ENCODE data around the gene EIF6.
"Not testable (repeated sequence)": the region's sequence is repeated elsewhere in the genome, so short reads cannot be mapped to it uniquely, and the experiment has no call there.

GRCh38 chr20:35262731-35263531 is 21.6 kb downstream of the EIF6 start:
- not testable (repeated sequence) for TF ChIP-seq CTCF (conservative IDR thresholded peaks at IDR 0.05; ENCODE audit: low read depth in 2 of 2); EZH2 (IDR thresholded peaks at IDR 0.05; ENCODE audit: low read depth, unreplicated experiment); EZH2phosphoT487 (IDR thresholded peaks at IDR 0.05; ENCODE audit: unreplicated experiment); POLR2AphosphoS5 (IDR thresholded peaks at IDR 0.05; ENCODE audit: low read depth); JUNB (IDR thresholded peaks at IDR 0.05; ENCODE audit: unreplicated experiment); ZNF331 (CRISPR knock-in tag; IDR thresholded peaks at IDR 0.05; ENCODE audit: low read depth); STAT1 (IDR thresholded peaks at IDR 0.05; ENCODE audit: unreplicated experiment); REST (IDR thresholded peaks at IDR 0.05; ENCODE audit: unreplicated experiment); NANOG (IDR thresholded peaks at IDR 0.05; ENCODE audit: borderline replicate concordance)
- TF ChIP-seq, protein P1, sequence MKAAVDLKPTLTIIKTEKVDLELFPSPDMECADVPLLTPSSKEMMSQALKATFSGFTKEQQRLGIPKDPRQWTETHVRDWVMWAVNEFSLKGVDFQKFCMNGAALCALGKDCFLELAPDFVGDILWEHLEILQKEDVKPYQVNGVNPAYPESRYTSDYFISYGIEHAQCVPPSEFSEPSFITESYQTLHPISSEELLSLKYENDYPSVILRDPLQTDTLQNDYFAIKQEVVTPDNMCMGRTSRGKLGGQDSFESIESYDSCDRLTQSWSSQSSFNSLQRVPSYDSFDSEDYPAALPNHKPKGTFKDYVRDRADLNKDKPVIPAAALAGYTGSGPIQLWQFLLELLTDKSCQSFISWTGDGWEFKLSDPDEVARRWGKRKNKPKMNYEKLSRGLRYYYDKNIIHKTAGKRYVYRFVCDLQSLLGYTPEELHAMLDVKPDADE (IDR thresholded peaks at IDR 0.05): not testable (repeated sequence)
- TF ChIP-seq, protein P2, sequence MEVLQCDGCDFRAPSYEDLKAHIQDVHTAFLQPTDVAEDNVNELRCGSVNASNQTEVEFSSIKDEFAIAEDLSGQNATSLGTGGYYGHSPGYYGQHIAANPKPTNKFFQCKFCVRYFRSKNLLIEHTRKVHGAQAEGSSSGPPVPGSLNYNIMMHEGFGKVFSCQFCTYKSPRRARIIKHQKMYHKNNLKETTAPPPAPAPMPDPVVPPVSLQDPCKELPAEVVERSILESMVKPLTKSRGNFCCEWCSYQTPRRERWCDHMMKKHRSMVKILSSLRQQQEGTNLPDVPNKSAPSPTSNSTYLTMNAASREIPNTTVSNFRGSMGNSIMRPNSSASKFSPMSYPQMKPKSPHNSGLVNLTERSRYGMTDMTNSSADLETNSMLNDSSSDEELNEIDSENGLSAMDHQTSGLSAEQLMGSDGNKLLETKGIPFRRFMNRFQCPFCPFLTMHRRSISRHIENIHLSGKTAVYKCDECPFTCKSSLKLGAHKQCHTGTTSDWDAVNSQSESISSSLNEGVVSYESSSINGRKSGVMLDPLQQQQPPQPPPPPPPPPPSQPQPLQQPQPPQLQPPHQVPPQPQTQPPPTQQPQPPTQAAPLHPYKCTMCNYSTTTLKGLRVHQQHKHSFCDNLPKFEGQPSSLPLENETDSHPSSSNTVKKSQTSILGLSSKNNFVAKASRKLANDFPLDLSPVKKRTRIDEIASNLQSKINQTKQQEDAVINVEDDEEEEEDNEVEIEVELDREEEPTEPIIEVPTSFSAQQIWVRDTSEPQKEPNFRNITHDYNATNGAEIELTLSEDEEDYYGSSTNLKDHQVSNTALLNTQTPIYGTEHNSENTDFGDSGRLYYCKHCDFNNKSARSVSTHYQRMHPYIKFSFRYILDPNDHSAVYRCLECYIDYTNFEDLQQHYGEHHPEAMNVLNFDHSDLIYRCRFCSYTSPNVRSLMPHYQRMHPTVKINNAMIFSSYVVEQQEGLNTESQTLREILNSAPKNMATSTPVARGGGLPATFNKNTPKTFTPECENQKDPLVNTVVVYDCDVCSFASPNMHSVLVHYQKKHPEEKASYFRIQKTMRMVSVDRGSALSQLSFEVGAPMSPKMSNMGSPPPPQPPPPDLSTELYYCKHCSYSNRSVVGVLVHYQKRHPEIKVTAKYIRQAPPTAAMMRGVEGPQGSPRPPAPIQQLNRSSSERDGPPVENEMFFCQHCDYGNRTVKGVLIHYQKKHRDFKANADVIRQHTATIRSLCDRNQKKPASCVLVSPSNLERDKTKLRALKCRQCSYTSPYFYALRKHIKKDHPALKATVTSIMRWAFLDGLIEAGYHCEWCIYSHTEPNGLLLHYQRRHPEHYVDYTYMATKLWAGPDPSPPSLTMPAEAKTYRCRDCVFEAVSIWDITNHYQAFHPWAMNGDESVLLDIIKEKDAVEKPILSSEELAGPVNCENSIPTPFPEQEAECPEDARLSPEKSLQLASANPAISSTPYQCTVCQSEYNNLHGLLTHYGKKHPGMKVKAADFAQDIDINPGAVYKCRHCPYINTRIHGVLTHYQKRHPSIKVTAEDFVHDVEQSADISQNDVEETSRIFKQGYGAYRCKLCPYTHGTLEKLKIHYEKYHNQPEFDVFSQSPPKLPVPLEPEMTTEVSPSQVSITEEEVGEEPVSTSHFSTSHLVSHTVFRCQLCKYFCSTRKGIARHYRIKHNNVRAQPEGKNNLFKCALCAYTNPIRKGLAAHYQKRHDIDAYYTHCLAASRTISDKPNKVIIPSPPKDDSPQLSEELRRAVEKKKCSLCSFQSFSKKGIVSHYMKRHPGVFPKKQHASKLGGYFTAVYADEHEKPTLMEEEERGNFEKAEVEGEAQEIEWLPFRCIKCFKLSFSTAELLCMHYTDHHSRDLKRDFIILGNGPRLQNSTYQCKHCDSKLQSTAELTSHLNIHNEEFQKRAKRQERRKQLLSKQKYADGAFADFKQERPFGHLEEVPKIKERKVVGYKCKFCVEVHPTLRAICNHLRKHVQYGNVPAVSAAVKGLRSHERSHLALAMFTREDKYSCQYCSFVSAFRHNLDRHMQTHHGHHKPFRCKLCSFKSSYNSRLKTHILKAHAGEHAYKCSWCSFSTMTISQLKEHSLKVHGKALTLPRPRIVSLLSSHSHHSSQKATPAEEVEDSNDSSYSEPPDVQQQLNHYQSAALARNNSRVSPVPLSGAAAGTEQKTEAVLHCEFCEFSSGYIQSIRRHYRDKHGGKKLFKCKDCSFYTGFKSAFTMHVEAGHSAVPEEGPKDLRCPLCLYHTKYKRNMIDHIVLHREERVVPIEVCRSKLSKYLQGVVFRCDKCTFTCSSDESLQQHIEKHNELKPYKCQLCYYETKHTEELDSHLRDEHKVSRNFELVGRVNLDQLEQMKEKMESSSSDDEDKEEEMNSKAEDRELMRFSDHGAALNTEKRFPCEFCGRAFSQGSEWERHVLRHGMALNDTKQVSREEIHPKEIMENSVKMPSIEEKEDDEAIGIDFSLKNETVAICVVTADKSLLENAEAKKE (CRISPR knock-in tag; IDR thresholded peaks at IDR 0.05): peak; percentile 76; the same call in 1 of the 2 replicates
- TF ChIP-seq CREB1 (CRISPR knock-in tag; IDR thresholded peaks at IDR 0.05; ENCODE audit: low read depth): peak; percentile 56
